ENCODE data around the gene PRUNE1. TPM values are rescaled to one million over a fixed set of nuclear protein-coding genes. Genes with fewer than 3 reads are reported as not detected.

Gene PRUNE1
- total and polyA plus RNA-seq, 2 experiments from 2014 or later: 21.6 to 26.5 TPM

DNA sequence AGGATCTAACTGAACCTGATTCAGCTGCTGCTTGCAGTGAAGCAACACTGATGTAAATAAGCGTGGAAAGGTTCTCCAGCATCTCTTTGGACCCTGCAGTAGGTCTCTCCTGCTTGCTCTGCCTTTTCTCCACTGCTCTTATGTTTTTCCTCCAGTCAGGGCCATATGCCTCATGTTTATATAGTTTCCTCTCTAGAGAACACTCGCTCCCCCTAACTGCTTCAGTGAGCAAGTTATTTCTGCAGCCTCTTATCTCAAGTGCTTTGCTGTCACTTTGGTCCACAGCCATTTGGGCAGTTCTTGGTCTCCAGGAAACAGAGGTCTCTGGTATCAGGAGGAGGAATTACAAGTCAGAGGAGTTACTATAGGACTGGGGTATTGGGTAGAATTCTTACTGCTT is 5.3 kb downstream of the PRUNE1 start:
- Histone ChIP-seq H3K27me3 (no peaks in the 10 kb centered on the region), H3K9me3 (ENCODE audit: low read depth) (no peaks in the 10 kb centered on the region), H3K79me2 (peaks cover 60% of the 10 kb centered on the region), H3K36me3 (replicated peaks; ENCODE audit: insufficient read depth, low read depth) (no peaks in the 10 kb centered on the region), H3K4me1 (ENCODE audit: insufficient read depth) (peaks cover 34% of the 10 kb centered on the region), H3K4me2 (peak overlapping the region; percentile 52), H3K4me3 (no peak overlapping the region), H2AFZ (no peak overlapping the region), H3K27ac (peak overlapping the region; percentile 82), H4K20me1 (ENCODE audit: insufficient read depth, poor library complexity, severe bottlenecking) (no peaks in the 10 kb centered on the region), H3K9me2 (replicated peaks; ENCODE audit: insufficient read depth) (no peaks in the 10 kb centered on the region)
- TF ChIP-seq, protein P1, sequence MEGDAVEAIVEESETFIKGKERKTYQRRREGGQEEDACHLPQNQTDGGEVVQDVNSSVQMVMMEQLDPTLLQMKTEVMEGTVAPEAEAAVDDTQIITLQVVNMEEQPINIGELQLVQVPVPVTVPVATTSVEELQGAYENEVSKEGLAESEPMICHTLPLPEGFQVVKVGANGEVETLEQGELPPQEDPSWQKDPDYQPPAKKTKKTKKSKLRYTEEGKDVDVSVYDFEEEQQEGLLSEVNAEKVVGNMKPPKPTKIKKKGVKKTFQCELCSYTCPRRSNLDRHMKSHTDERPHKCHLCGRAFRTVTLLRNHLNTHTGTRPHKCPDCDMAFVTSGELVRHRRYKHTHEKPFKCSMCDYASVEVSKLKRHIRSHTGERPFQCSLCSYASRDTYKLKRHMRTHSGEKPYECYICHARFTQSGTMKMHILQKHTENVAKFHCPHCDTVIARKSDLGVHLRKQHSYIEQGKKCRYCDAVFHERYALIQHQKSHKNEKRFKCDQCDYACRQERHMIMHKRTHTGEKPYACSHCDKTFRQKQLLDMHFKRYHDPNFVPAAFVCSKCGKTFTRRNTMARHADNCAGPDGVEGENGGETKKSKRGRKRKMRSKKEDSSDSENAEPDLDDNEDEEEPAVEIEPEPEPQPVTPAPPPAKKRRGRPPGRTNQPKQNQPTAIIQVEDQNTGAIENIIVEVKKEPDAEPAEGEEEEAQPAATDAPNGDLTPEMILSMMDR (IDR thresholded peaks at IDR 0.05; ENCODE audit: poor library complexity): peak; percentile 18
- TF ChIP-seq EZH2 (IDR thresholded peaks at IDR 0.05; ENCODE audit: borderline replicate concordance) (no peak), EZH2phosphoT487 (IDR thresholded peaks at IDR 0.05; ENCODE audit: low read depth, severe bottlenecking, unreplicated experiment) (no peak)
- WGBS (ENCODE audit: low lambda C conversion rate, missing lambda C conversion rate): 48% methylated on average over 2 of the region's 2 CpGs
- peak; percentile 64 for DNase-seq (ENCODE audit: low spot score)

DNA sequence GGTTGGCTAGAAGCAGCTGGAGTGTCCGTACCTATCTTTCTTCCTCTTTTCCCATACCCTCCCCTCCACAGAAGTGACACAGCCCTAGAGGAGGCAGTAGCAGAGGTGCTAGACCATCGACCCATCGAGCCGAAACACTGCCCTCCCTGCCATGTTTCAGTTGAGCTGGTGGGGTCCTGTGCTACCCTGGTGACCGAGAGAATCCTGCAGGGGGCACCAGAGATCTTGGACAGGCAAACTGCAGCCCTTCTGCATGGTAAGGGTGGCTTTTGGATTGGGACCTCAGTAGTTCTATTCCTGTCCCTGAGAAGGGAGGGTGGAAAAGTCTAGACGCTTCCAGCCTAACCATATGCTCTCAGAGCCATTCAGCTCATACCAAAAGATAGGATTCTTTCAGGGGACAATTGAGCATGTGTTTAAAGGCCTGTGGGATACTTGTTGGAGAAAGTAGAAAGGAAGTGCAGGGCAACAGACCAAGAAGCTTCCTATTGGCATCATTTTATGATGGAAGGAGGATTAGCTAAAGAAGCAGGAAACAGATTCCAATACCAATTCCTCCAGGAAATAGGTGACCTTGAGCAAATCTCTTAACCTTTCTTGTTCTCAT is 16.4 kb downstream of the PRUNE1 start:
- WGBS (ENCODE audit: low lambda C conversion rate, missing lambda C conversion rate): 44% methylated on average over 6 of the region's 6 CpGs
- Histone ChIP-seq H3K79me2 (no peaks in the 10 kb centered on the region), H3K27ac (no peak overlapping the region), H4K20me1 (ENCODE audit: insufficient read depth, poor library complexity, severe bottlenecking) (no peaks in the 10 kb centered on the region), H3K9me3 (ENCODE audit: low read depth) (no peaks in the 10 kb centered on the region), H3K27me3 (no peaks in the 10 kb centered on the region), H3K4me2 (no peak overlapping the region), H3K36me3 (replicated peaks; ENCODE audit: insufficient read depth, low read depth) (no peaks in the 10 kb centered on the region), H3K4me1 (ENCODE audit: insufficient read depth) (no peaks in the 10 kb centered on the region), H3K9me2 (replicated peaks; ENCODE audit: insufficient read depth) (no peaks in the 10 kb centered on the region), H3K4me3 (no peak overlapping the region), H2AFZ (no peak overlapping the region)
- TF ChIP-seq EZH2 (IDR thresholded peaks at IDR 0.05; ENCODE audit: borderline replicate concordance): no peak
- TF ChIP-seq, protein P1 (IDR thresholded peaks at IDR 0.05; ENCODE audit: poor library complexity): peak; percentile 58
- DNase-seq (ENCODE audit: low spot score): peak; percentile 79

DNA sequence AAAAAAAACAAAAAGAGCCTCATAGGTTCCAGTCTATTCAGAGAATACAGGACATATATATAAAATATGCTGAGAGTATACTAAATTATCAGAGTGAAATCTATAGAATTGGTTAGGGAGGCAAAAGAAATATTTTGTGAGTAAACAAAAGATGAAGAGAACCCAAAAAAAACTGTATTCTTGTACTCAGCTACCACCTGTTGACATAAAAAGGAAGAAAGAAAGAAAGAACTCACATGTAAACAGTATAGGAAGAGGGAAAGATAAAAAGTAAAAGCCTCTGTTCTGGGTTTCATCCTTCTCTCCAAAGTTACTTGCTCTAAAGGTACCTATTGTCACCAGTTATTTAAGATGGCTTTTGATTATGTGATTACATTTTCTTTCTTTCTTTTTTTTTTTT is 18.2 kb downstream of the PRUNE1 start:
- no peak overlapping the region for H3K27ac ChIP-seq
- no peaks in the 10 kb centered on the region for H3K9me2 ChIP-seq (replicated peaks; ENCODE audit: insufficient read depth)
- H3K79me2 ChIP-seq: no peaks in the 10 kb centered on the region
- H3K36me3 ChIP-seq (replicated peaks; ENCODE audit: insufficient read depth, low read depth): no peaks in the 10 kb centered on the region
- H4K20me1 ChIP-seq (ENCODE audit: insufficient read depth, poor library complexity, severe bottlenecking): no peaks in the 10 kb centered on the region
- no peaks in the 10 kb centered on the region for H3K4me1 ChIP-seq (ENCODE audit: insufficient read depth)
- no peak overlapping the region for H2AFZ ChIP-seq
- H3K4me2 ChIP-seq: no peak overlapping the region
- DNase-seq (ENCODE audit: low spot score): no peak
- H3K27me3 ChIP-seq: no peaks in the 10 kb centered on the region
- no peaks in the 10 kb centered on the region for H3K9me3 ChIP-seq (ENCODE audit: low read depth)
- TF ChIP-seq EZH2phosphoT487 (IDR thresholded peaks at IDR 0.05; ENCODE audit: low read depth, severe bottlenecking, unreplicated experiment) (no peak), EZH2 (IDR thresholded peaks at IDR 0.05; ENCODE audit: borderline replicate concordance) (no peak)
- TF ChIP-seq, protein P1 (IDR thresholded peaks at IDR 0.05; ENCODE audit: poor library complexity): no peak
- no peak overlapping the region for H3K4me3 ChIP-seq

DNA sequence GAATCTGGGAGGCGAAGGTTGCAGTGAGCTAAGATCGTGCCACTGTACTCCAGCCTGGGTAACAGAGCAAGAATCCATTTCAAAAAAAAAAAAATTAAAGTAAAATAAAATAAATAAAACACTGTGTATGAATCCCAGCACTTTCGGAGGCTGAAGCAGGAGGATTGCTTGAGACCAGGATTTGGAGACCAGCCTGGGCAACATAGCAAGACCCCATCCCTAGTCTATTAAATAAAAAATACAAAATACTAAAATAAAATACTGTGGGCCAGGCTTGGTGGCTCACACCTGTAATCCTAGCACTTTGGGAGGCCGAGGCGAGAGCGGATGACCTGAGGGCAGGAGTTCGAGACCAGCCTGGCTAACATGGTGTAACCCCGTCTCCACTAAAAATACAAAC is 23.9 kb downstream of the PRUNE1 start:
- Histone ChIP-seq H3K4me1 (ENCODE audit: insufficient read depth) (no peaks in the 10 kb centered on the region), H3K36me3 (replicated peaks; ENCODE audit: insufficient read depth, low read depth) (no peaks in the 10 kb centered on the region), H3K4me2 (no peak overlapping the region), H3K4me3 (no peak overlapping the region), H3K9me3 (ENCODE audit: low read depth) (no peaks in the 10 kb centered on the region), H3K9me2 (replicated peaks; ENCODE audit: insufficient read depth) (no peaks in the 10 kb centered on the region), H4K20me1 (ENCODE audit: insufficient read depth, poor library complexity, severe bottlenecking) (no peaks in the 10 kb centered on the region), H3K27me3 (no peaks in the 10 kb centered on the region), H3K79me2 (no peaks in the 10 kb centered on the region), H2AFZ (no peak overlapping the region), H3K27ac (no peak overlapping the region)
- no peak for DNase-seq (ENCODE audit: low spot score)
- 95% methylated on average over 8 of the region's 8 CpGs for WGBS (ENCODE audit: low lambda C conversion rate, missing lambda C conversion rate)
- TF ChIP-seq, protein P1 (IDR thresholded peaks at IDR 0.05; ENCODE audit: poor library complexity): no peak
- no peak for TF ChIP-seq EZH2phosphoT487 (IDR thresholded peaks at IDR 0.05; ENCODE audit: low read depth, severe bottlenecking, unreplicated experiment)
- no peak for TF ChIP-seq EZH2 (IDR thresholded peaks at IDR 0.05; ENCODE audit: borderline replicate concordance)
